Left lung (tissue), 10 donors: ENCODE data around the gene SLC22A4. TPM values are rescaled to one million over a fixed set of nuclear protein-coding genes. Genes with fewer than 3 reads are reported as not detected.
A peak's percentile ranks its signal among the peaks of the same experiment; 100 is the strongest.

Source experiments
- ATAC-seq: fragments of 200-7000 bp; cut with Tn5 transposase; one replicate; pipeline ENCODE4 v1.9.1; 2020; ENCODE audit warnings: moderate library complexity
- DNase-seq, 4 donors: peaks; one replicate each; pipeline ENCODE4 v3.0.0-alpha.2; 2013 to 2020
- H3K27ac ChIP-seq, 2 donors: fragments of 200-600 bp; sonication (generic) in 1 of 2; one replicate each; pipeline versions ENCODE4 v1.5.0 to v1.8.0; 2020 to 2021
- H3K27me3 ChIP-seq, 2 donors: fragments of 200-600 bp; sonication (generic) in 1 of 2; one replicate each; pipeline versions ENCODE4 v1.5.0 to v1.8.0; 2020 to 2021
- H3K36me3 ChIP-seq, 2 donors: fragments of 200-600 bp; sonication (generic) in 1 of 2; one replicate each; pipeline versions ENCODE4 v1.5.0 to v1.8.0; 2020 to 2021
- H3K4me1 ChIP-seq, 2 donors: fragments of 200-600 bp; one replicate each; pipeline ENCODE4 v1.8.0; 2021
- H3K4me3 ChIP-seq, 2 donors: fragments of 200-600 bp; sonication (generic) in 1 of 2; one replicate each; pipeline versions ENCODE4 v1.5.0 to v1.8.0; 2020 to 2021; ENCODE audit warnings: mild to moderate bottlenecking in 1 of 2
- H3K9me3 ChIP-seq, 2 donors: fragments of 200-600 bp; sonication (generic) in 1 of 2; one replicate each; pipeline versions ENCODE4 v1.5.0 to v1.8.0; 2020 to 2021
- CTCF ChIP-seq, 2 donors: fragments of 200-600 bp; sonication (generic) in 1 of 2; IDR thresholded peaks; one replicate each; pipeline versions ENCODE4 v1.5.0 to v1.8.0; 2021; ENCODE audit warnings: antibody characterized with exemption in 2 of 2
- intact Hi-C, 2 donors: fragments of 100-400 bp; cut with DNase I; formaldehyde crosslinking; loops; one replicate each; pipeline versions ENCODE4 v1.11.2 to v1.14.2; 2022
- polyA plus RNA-seq, 6 donors: library from polyadenylated mRNA; unstranded; fragments of 120-200 nt; gene quantifications; one replicate each; pipeline ENCODE4 v1.2.1, GENCODE V29; 2013; ENCODE audit not compliant: insufficient read length in 6 of 6
- total RNA-seq, 2 donors: library from RNA; stranded (reverse); fragmentation: NEBNext Ultra II Directional; extraction: Animal tissue kit (Norgen Biotek cat#: 25700); gene quantifications; one replicate each; pipeline ENCODE4 v1.2.1, GENCODE V29; 2021
- donor health status: DM: no; HTN: yes; CAD: no.
- donor health status: DM: no; HTN: no; CAD: no.

The SLC22A4 gene
- total and polyA plus RNA-seq, 8 donors = 1.0 to 10.3 (median 3.4) TPM

- Histone ChIP-seq H3K27me3 (no peaks in the 10 kb centered on the region), H3K4me3 (no peak overlapping the region), H3K27ac (no peak overlapping the region), H3K36me3 (peaks cover 0 to 58% of the 10 kb centered on the region in 2 donors), H3K9me3 (no peaks in the 10 kb centered on the region), H3K4me1 (no peaks in the 10 kb centered on the region)
- no peak for TF ChIP-seq CTCF (IDR thresholded peaks at IDR 0.05)
- ATAC-seq (peak; percentile 24), DNase-seq (peak in 2 of 4 donors; percentile 15 to 30)
- intact Hi-C loops = no loop called here
Observed at GRCh38 chr5:132327252-132327955, 33.2 kb downstream of the SLC22A4 start.

GRCh38 chr5:132334812-132335211 lies 40.6 kb downstream of the SLC22A4 start:
- TF ChIP-seq CTCF (IDR thresholded peaks at IDR 0.05) = no peak
- H3K4me1 ChIP-seq = no peaks in the 10 kb centered on the region
- H3K27ac ChIP-seq = no peak overlapping the region
- ATAC-seq = no peak
- intact Hi-C loops = no loop called here
- peaks cover 0 to 54% of the 10 kb centered on the region in 2 donors for H3K36me3 ChIP-seq
- no peaks in the 10 kb centered on the region for H3K27me3 ChIP-seq
- no peak for DNase-seq
- no peaks in the 10 kb centered on the region for H3K9me3 ChIP-seq
- no peak overlapping the region for H3K4me3 ChIP-seq

- Histone ChIP-seq H3K9me3 (no peaks in the 10 kb centered on the region), H3K4me1 (no peaks in the 10 kb centered on the region), H3K4me3 (no peak overlapping the region), H3K27me3 (no peaks in the 10 kb centered on the region), H3K27ac (no peak overlapping the region), H3K36me3 (peaks cover 0 to 48% of the 10 kb centered on the region in 2 donors)
- TF ChIP-seq CTCF (IDR thresholded peaks at IDR 0.05) = no peak
- DNase-seq (no peak), ATAC-seq (no peak)
- intact Hi-C loops = no loop called here
Observed at GRCh38 chr5:132335402-132335801, 41.2 kb downstream of the SLC22A4 start.

- ATAC-seq (no peak), DNase-seq (no peak)
- TF ChIP-seq CTCF (IDR thresholded peaks at IDR 0.05) = no peak
- Histone ChIP-seq H3K4me3 (no peak overlapping the region), H3K4me1 (no peaks in the 10 kb centered on the region), H3K27me3 (no peaks in the 10 kb centered on the region), H3K9me3 (no peaks in the 10 kb centered on the region), H3K36me3 (peaks cover 0 to 40% of the 10 kb centered on the region in 2 donors), H3K27ac (no peak overlapping the region)
- intact Hi-C loops = no loop called here
Observed at GRCh38 chr5:132339502-132339901, 45.3 kb downstream of the SLC22A4 start.

GRCh38 chr5:132342291-132343180 lies 48.3 kb downstream of the SLC22A4 start:
- intact Hi-C loops = no loop called here
- Histone ChIP-seq H3K9me3 (no peaks in the 10 kb centered on the region), H3K4me3 (no peak overlapping the region), H3K36me3 (peaks cover 0 to 22% of the 10 kb centered on the region in 2 donors), H3K27me3 (no peaks in the 10 kb centered on the region), H3K4me1 (no peaks in the 10 kb centered on the region), H3K27ac (no peak overlapping the region)
- ATAC-seq (no peak), DNase-seq (no peak)
- no peak for TF ChIP-seq CTCF (IDR thresholded peaks at IDR 0.05)
